AML-193 (cell line): ENCODE results near the gene CABP4.

ENCODE experiments used
- DNase-seq, 2 experiments: peaks; one replicate each; lab custom pipeline; 2025; lab: John Stamatoyannopoulos, UW

Gene CABP4

GRCh38 chr11:67496113-67496512 is 41.0 kb downstream of the CABP4 start:
- DNase-seq: no peak

- no peak for DNase-seq
These were observed 42.6 kb downstream of the CABP4 start for GRCh38 chr11:67497656-67498291.

DNA sequence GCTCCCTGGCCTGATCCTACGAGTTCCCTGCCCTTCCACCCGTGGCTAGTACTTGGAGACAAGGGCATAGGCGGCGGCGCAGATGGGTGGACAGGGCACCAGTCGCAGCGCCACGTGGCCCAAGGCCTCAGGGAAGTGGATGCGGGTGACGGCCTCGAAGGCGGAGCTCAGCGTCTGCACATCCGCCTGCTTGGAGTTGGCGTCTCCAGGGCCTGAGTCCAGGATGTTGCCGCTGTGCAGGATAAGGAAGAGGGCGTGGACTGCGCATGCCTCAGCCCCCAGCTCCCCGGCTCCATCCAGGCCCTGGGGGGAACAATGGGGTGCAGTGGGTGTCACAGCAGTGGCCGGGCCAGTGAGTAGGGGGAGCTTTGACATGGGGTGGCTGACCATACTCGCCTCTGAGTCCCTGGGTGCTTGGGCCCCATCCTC is 43.4 kb downstream of the CABP4 start:
- DNase-seq: no peak

DNA sequence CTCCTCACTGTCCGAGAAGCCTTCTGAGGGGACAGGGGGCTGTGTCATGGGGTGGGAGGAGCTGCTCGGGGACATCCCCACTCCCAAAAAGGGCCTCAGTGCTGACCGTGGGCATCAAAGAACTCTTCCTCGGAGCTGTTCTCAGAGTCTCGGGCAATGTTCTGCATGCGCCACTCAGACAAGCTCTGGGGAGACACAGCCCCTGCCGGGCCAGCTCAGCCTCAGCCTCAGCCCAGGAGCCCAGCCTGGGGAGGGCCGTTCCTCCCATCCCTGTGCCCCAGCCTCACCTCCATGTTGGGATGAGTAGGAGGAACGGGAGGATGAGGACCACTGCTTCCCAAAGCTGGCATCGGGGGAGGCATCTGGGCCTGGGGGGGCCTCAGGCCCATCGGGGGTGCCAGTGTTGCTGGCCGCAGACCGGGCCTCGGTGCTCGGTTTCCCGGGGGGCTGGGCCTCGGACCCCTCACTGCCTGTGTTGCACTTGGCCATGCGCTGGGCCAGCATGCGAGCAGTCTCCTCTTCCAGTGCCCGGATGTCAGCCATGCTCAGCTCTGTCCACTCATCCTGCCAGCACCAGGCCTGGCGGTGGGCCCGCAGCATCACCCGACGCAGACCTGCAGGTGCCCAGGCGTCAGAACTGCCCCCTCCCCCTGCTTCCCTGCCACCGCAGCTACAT is 44.8 kb downstream of the CABP4 start:
- no peak for DNase-seq

DNA sequence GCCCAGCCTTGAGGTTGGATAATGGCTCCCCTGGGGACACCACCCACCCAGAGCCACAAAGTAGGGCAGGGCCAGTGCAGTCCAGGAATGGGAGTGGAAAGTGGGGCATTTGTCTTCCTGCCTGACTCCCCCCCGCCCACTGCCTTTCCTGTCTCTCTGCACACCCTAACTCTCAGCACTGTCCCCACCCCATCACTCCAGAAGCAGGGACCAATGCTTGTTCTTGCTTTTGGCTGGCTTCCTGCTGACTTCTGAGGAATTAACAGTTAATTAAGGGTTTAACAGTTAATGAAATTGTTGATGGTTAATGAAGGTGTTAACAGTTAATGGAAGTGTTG is 45.3 kb downstream of the CABP4 start:
- DNase-seq: no peak

DNA sequence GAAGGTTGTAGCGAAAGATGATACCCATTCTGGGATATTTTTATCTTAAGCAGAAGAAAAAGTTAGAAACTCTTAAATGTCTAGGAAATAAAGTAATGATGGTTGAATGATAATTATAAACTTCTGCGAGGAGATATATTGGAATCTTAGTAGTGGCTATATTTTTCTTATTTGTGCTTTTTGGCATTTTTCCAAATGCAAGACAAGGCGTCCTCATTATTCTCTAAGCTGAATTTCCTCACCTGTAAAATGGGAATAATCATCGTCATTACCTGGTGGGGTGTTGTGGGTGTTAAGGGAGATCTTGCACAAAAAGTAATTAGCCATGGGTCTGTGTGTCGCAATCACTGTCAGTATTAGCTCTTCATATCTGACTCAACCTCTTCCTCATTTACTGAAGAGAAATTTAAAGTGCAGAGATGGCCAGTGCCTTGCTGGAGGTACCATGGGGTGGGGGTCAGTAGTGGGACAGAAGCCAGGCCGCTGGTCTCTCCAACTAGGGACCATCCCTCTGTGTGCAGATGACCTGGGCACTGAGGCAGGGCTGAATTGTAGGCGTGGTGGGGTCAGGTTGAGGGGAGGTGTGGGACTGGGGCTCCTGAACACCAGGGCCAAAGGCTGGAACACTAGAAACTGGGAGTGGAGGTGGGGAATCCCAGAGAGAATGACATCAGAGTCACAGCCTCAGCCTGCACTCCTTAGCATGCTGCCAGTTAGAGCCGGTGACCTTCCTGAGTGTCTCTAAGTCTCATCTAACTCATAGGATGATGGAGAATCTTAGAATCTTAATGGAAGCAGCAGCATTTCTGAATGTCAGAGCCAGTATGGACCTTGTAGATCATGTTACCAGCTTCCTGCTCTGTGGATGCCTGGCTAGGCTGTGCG is 45.9 kb downstream of the CABP4 start:
- peak; percentile 77 to 87 for DNase-seq

GRCh38 chr11:67501854-67502253 is 46.7 kb downstream of the CABP4 start:
- DNase-seq: no peak

GRCh38 chr11:67502328-67502979 is 47.3 kb downstream of the CABP4 start:
- DNase-seq: no peak

DNA sequence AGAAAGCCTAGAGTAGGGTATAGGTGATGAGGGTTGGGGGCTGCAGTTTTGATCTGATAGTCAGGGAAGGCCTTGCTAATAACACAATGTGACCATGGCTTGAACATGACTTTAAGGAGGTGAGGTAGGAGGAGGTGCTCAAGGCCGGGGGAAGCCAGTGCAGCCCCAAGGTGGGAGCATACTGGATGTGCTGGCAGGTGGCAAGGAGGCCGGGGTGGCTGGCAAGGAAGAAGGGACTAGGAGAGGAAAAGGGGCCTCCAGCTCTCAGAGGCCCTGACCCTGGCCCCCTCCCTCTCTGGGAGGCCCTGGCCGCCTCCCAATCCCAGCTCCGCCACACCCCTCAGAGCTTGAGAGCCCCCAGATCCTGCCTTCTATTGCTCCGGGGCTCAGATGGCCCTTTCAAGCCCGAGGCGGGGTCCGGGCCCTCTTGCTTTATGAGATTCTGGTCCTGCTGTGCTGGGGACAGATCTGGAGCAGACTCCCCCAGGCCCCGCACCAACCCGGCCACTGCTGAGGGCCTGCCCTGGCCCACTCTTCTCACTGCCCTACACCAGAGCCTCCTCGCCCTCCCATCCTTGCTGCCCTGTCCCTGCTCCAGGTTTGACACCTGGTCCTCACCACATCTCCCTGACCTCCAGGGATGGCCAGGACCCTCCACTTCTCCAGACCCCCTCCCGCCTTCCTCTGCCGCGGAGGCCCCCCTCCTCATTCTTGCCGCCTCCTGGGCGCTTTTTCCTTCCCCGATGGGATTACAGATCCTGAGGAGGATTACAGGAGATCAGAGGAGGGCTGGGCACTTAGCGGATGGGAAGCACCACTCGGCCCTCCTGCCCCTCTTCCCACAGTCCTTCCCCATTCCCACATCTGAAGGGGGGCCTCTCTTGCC is 48.2 kb downstream of the CABP4 start:
- DNase-seq: no peak

DNA sequence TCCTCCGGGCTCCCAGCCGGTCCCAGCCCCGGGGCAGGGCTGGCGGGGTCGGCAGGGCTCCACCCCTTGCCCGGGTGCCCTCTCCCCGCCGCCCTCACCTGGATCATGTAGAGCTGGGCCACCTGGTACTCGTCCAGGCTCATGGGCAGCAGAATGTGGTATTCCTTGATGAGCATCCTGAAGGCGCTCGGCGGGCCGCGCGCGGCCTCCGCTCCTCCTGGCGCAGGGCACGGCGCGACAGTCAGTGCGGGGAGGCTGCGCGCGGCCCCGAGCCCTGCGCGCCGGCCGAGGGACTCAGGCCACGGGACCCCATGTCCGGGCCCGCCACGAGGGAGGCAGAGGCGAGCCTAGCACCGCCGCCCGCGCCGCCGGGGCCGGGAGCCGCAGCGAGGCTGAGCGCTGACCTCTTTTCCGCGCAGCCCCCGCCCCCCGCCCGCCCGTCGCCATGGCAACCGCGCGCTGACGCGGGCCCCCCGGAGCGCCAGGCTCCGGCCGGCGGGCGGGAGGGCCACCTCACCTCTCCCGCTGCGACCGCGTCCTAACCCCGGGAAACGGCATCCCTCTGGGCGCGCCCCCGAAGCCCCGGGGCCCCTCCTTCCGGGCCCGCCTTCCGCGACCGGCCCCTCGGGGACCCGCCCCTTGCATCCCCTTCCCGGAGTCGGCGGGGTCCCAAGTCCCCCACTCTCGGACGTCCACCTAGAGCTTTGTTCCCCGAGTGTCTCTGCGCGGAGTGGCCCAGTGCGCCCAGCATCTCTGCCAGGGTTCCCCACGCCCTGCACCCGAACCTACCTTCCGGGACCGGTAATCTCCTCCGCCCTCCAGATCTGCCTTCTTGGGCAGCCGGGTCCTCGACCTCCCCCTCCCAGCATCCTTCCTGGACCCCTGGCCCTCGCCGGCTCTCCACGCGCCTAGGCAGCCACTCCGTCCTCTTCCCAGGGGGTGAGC is 49.1 kb downstream of the CABP4 start:
- no peak for DNase-seq

DNA sequence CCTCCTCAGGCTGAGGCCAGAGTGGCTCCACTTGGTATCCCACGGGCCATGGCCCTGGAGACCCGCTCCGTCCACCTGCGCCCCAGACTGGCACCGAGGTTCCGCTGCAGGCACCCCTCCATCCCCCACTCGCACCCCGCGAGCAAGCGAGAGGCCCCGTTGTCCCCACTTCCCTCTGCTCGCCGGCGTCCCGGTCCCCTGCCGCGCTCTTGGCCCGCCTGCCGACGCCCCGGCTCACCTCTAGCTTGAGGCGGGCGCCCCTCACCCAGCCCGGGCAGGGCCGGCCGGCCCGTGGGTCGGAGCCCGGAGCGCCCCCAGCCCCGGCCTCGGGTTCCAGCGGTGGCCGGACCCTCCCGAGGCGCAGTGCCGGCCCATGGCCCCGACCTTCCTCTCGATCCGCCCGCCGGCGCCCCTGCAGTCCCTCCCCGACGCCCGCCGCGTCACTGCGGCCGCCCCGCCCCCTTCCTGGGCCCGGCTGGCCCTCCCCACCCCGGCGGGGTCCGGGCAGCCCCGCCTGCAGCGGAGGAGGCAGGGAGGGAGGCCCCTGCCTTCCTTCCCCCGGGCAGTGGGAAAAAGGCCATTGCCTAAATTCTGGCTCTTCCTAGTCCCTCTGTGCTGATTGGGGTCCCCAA is 49.9 kb downstream of the CABP4 start, which contains the start of gene PITPNM1:
Gene PITPNM1 (minus strand): TSS at position 414 of the 632 bp plus-strand sequence. CDS start 1,183 bp downstream, outside the sequence.
- DNase-seq: peak; percentile 33 to 40

DNA sequence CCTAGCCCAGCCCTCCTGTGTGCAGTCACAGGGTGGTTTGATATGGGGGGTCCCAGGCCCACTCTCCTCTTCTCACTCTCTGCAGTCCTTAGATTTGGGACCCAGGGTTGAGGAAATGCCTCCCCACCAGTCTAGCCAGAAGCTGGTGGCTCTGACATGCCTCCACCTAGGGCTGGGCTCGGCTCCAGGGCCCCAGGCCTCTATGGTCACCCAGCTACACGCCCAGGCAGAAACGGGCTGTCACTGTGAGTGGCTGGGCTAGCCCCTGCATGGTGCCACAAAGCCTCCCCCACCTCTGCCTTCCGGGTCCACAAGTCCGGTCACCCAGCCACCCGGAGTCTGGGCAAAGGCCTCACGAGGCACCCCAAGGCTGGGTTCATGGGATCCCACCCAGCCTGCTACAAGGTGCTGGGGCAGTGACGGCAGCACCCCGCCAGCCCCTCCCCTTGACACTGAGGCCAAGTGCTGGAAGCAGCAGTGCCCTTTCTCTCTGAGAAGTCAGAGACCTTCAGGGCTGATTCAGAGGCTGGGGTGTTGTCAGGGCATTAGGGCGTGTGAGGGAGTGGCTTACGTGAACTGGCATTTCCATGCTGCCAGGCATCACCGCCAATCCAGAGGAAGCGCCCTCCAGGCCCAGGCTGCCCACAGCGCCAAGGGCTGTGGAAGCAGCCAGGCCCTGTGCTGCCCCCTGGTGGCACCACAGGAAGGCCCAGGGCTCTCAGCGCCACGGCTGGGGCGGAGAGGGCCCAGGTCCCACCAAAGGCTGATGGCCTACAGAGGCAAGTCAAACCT is 50.6 kb downstream of the CABP4 start:
- DNase-seq: peak; percentile 89 to 94

GRCh38 chr11:67506426-67507051 is 51.4 kb downstream of the CABP4 start:
- no peak for DNase-seq

DNA sequence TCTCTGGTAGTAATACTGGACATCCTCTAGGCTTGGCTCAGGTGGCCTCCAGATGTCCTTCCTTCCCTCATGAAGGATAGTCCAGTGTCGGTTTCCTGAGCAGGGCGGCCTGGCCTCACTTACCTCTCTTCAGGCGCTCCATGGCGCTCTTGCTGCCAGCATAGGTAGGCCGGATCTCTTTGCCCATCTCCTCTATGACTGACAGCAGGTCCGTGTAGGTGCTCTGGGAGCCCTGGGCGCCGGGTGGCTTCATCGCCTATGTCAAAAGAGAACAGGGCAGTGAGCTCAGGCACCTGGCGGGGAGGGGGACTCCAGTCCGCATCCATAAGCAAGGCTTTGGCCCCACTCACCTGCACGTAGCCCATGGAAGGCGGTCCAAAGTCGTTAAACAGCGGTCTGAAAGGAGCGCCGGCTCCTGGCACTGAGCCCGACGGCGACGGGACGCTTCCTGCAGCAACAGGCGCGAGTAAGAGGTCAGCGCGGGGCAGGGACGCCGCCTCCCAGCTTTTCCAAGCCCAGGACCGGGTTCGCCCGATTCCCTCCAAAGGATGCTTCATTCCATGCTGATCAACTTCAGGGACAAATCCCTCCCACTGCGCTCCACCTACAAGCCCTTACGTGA is 52.2 kb downstream of the CABP4 start:
- no peak for DNase-seq

DNA sequence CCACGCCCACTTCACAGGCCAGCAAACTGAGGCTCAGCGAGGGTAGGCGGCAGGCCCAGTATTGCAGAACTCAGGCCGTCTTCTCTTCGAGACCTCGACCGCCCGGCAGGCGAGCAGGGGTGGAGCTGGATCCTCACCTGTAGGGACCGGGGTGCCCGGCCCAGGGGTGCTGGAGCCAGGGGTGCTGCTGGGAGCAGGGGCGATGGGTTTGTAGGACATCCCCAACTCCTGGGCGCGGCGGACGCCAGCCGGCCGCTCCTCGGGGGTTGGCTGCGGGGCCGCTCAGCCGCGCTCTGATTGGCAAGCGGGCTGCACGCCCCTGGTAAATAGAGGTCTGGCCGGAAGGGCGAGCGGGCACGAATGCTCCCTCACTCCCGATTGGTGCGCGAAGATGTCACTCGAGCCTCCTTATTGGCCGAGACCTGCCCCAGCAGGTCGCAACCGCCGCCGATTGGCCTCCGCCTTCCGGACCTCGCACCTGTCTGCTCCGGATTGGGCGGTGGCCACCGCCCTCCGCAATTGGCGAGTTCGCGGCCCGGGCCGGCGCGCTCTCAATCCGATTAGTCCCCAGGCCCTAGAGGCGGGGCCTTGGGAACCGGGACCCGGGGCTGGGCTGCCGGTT is 52.8 kb downstream of the CABP4 start, which contains the start of gene CDK2AP2:
Gene CDK2AP2 (minus strand): TSS at position 299 of the 622 bp plus-strand sequence. CDS start 80 bp downstream, at position 219.
- peak; percentile 95 to 96 for DNase-seq

DNA sequence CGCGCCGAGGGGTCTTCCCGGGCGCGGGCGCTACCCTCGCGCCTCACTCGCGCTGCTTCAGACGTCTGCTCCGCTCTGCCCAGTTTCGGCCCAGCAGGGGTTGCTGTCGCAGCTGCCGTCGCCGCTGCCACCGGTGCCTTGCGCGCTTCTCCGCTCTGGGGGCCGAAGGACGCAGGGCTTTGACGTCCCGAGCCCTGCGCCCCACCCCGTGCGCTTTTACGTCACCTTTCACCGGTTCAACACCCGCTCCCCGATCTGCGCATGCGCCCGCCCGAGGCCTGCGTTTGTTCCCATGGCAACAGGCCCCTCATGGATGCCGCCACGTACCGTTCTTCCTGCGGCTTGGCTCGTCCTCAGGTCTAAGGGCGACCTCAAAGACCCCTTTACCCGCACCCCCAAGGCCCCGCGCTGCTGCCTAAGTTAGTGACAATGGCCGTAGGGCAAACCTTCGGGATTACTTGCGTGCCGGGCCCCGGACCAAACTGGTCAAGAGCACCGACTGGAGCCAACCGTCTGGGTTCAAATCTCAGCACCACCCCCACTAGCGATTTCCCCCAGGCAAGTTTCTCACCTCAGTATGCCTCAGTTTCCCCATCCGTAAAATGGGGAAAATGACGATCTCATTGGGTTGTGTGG is 53.5 kb downstream of the CABP4 start:
- peak; percentile 88 to 89 for DNase-seq

DNA sequence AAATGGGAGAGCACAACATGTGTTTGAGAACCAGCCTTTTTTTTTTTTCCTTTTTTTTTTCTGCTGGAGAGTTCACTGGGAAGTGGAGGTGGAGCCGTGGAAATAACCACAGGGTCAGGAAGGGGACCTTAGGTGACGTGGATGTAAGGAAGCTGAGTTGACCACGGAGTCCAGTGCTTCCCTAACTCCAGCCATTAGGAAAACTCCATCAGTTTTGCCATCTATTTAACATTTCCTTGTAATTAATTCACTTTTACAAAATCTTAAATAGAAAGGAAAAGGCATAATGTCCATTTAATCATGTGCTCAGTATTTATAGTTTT is 54.8 kb downstream of the CABP4 start:
- no peak for DNase-seq
